OCI-LY3 (cell line): Measurements from ENCODE around the gene FAM24A.

Experiments
- CTCF ChIP-seq: fragments of 200-600, 300-600 bp; sonication (generic); IDR thresholded peaks from 2 replicates; pipeline ENCODE4 v1.5.1; 2014; ENCODE audit warnings: antibody characterized with exemption, low read length, low read depth
- EZH2phosphoT487 ChIP-seq: fragments of 200-600 bp; shearing (Covaris generic); IDR thresholded peaks from 2 replicates; pipeline ENCODE4 v1.6.1; 2018; ENCODE audit warnings: antibody characterized with exemption, mixed run types, low read depth

- TF ChIP-seq CTCF (no peak), EZH2phosphoT487 (no peak)
Measured at GRCh38 chr10:122915700-122916099, 5.3 kb downstream of the FAM24A start.
